RWPE1 (cell line): ENCODE data around the gene CKB.

Source experiments
- CTCF ChIA-PET: fragments of 350-600 bp; sonication (Branson Sonifier 250); formaldehyde crosslinking; extraction: SDS; loops from one replicate; lab custom pipeline; 2021; lab: Yijun Ruan, JAX
- POLR2A ChIA-PET: fragments of 400-600 bp; formaldehyde crosslinking; extraction: SDS; loops from one replicate; lab custom pipeline; 2020; ENCODE audit warnings: antibody characterized with exemption; ENCODE audit not compliant: low non-redundant PET; lab: Yijun Ruan, JAX
- DNase-seq: peaks from one replicate; pipeline ENCODE4 v3.0.0; 2012; ENCODE audit warnings: low spot score
- H3K27ac ChIP-seq: fragments of 450-650 bp; 2 replicates; pipeline ENCODE4 v1.5.1; 2017
- TF ChIP-seq, protein P1 (sequence below): fragments of 450-650 bp; conservative IDR thresholded peaks from 2 replicates; pipeline ENCODE4 v1.5.1; 2017; ENCODE audit warnings: low read depth, mild to moderate bottlenecking

CKB gene

DNA sequence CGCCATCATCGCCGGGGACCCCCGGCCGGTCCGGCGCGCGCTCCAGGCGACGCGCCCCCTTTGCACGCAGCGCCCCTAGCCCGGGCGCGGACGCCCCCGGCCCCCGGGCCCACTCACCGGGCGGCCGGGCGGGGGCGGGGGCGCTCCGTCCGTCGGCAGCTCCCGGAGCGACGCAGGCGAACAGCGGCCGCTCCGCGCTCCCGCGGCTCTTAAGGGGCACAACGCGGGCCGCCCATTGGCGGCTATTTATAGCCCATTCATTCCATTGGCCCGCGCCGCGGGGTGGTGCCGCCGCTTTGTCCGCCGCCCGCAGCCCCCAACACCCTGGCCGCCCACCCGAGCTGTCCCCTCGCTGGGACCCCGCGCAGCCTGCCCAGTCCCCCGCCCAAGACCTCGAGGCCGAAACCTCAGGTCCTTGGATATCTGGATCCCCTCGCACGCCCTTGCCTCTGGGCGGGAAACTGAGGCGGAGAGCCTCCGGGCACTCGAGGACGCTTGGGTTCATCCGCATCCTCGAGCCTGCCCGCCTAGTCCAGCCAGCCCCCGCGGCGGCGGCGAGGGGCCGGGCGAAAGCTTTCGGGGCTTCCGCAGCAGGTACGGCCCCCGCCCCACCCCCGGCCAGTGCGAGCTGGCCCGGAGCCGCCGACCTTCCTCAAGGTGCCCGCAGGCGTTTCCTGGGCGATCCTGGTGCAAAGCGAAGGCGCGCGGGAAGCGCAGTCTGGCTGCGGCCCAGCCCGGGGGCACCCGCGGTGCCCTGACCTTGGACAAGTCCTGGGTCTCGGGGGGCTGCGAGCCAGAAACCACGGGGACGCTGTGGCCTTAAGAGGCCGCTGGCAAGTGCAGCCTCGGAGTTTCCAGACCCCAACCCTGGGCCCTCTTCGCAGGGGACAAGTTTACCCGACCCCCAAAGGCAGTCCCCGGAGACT is at the start of gene CKB:
CKB (minus strand) TSS at position 182 of the 926 bp plus-strand sequence. CDS start 337 bp downstream, outside the sequence.
- POLR2A ChIA-PET, result interaction anchor here (1.0 to 2.0 kb wide), 2 partner anchors 10 to 17 kb away, joined by 4 to 8 read pairs; no protein-coding TSS in a partner anchor
- TF ChIP-seq, protein P1, sequence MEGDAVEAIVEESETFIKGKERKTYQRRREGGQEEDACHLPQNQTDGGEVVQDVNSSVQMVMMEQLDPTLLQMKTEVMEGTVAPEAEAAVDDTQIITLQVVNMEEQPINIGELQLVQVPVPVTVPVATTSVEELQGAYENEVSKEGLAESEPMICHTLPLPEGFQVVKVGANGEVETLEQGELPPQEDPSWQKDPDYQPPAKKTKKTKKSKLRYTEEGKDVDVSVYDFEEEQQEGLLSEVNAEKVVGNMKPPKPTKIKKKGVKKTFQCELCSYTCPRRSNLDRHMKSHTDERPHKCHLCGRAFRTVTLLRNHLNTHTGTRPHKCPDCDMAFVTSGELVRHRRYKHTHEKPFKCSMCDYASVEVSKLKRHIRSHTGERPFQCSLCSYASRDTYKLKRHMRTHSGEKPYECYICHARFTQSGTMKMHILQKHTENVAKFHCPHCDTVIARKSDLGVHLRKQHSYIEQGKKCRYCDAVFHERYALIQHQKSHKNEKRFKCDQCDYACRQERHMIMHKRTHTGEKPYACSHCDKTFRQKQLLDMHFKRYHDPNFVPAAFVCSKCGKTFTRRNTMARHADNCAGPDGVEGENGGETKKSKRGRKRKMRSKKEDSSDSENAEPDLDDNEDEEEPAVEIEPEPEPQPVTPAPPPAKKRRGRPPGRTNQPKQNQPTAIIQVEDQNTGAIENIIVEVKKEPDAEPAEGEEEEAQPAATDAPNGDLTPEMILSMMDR, result no peak
- DNase-seq, result peak; percentile 79

DNA sequence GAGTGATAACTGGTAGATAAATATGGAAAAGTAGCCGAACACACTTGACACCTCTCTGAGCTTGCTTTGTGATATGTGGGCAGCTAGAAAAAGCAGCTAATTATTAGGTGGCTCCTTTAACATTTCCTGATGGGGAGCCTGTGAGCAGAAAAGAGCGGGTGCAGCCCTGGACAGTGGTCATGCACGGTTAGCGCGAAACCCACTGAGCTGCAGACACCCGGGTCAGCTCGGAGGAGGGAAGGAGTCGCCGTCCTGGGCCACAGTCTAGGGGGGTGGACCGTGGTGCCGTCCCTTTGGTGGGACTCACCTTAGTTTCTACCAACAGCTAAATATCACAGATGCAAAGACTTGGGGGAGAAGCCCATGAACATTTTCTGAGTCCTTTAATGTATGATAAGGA is 46.8 kb upstream of the CKB start:
- H3K27ac ChIP-seq, result peak overlapping the region; percentile 5; the same call in 1 of the 2 replicates
- TF ChIP-seq, protein P1, result no peak
- POLR2A ChIA-PET, result no interaction called here
- no peak for DNase-seq
- CTCF ChIA-PET, result no interaction called here

More for the DNA sequence above, at the start of gene CKB:
- peak within 1 kb of the TSS; percentile 100 for H3K27ac ChIP-seq
- CTCF ChIA-PET, result interaction anchor here (0.6 to 6.2 kb wide), 4 partner anchors 19 to 41 kb away, joined by 3 to 57 read pairs (median 5); no protein-coding TSS in a partner anchor

DNA sequence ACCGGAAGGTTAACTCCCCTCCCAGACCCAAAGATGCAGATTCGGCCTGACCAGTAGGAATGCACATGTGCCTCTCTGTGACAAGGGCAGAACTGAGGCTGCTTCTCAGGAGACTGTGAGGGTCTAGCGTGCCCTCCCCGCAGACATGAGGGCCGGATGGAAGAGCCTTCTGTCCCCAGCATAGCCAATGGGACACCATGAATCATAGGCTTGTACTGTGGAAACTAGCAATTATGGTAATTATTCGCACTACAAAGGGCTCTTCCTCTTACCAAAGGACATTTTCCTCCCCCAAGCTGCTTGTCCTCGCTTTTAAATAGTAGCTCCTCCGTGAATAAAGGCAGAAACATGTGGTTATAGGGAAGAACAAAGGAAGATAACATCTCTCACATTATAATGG is 46.3 kb upstream of the CKB start:
- ChIA-PET CTCF (interaction anchor here (0.6 kb wide), 1 partner anchor 9 kb away, joined by 6 read pairs; no protein-coding TSS in a partner anchor), POLR2A (no interaction called here)
- H3K27ac ChIP-seq, result peak overlapping the region; percentile 40
- TF ChIP-seq, protein P1, result no peak
- no peak for DNase-seq

DNA sequence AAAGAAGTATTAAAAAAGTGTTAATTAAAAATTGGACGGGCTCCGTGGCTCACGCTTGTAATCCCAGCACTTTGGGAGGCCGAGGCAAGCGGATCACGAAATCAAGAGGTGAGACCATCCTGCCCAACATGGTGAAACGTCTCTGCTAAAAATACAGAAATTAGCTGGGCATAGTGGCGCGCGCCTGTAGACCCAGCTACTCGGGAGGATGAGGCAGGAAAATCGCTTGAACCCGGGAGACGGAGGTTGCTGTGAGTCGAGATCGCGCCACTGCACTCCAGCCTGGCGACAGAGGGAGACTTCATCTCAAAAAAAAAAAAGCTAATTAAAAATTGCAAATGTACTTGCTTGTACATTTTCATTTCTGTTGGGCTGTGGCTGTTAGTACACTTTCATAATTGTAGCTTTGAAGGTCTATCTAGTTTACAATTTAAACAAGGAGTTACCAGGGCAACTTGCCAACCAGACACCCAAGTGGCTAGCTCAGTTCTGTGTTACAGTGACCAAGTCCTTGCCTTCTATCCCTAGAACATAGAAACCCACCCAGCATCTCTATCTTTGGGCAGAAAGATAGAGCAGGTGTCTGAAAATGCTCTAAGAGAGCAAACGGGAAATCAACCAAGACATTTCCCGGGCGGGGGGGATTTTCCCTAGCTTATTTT is 41.3 kb upstream of the CKB start:
- POLR2A ChIA-PET, result no interaction called here
- DNase-seq, result no peak
- CTCF ChIA-PET, result interaction anchor here (0.6 to 0.7 kb wide), 4 partner anchors 41 to 268 kb away, joined by 3 to 6 read pairs (median 4); partner anchors contain the start of gene CKB
- peak overlapping the region; percentile 99 for H3K27ac ChIP-seq
- TF ChIP-seq, protein P1, result no peak

DNA sequence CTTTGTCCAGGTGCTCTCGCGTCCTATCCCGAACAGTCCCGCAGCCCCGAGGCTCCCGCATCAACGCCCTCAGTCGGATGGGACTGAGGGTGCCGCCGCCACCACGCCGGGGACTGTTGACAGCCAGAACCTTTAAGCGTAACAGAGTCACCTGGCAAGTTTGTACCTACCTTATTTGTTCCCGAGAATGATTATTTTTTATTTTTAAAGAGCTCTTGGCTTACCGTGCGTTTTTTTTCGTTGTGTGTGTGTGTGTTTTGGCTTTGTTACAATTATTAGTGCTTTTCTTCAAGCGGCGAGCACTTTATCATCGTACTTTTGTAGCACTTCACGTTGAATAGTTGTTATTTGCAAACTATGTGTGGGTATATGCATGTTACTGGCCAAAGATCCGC is 40.6 kb upstream of the CKB start:
- H3K27ac ChIP-seq, result peak overlapping the region; percentile 99
- DNase-seq, result no peak
- ChIA-PET CTCF (no interaction called here), POLR2A (no interaction called here)
- TF ChIP-seq, protein P1, result no peak
